Epithelial cell of esophagus (primary cell): ENCODE data around the gene PRKAG3.
A peak's percentile ranks its signal among the peaks of the same experiment; 100 is the strongest.
"Not testable (repeated sequence)": the region's sequence is repeated elsewhere in the genome, so short reads cannot be mapped to it uniquely, and the experiment has no call there.

Experiments used
- DNase-seq: peaks from one replicate; pipeline ENCODE4 v3.0.0; 2010; ENCODE audit warnings: low read depth
- H3K4me3 ChIP-seq: 2 replicates; pipeline ENCODE4 v1.5.1; 2011; ENCODE audit warnings: mild to moderate bottlenecking, low read length, control low read depth
- CTCF ChIP-seq: IDR thresholded peaks from 2 replicates; pipeline ENCODE4 v1.5.1; 2011; ENCODE audit warnings: low read depth, mild to moderate bottlenecking, low read length, control low read depth, inconsistent platforms; ENCODE audit not compliant: insufficient read depth; ENCODE audit errors: missing control alignments

The PRKAG3 gene

GRCh38 chr2:218777276-218777990, 54.2 kb downstream of the PRKAG3 start:
- no peak for TF ChIP-seq CTCF
- peak; percentile 15 for DNase-seq

GRCh38 chr2:218776488-218776887, 55.1 kb downstream of the PRKAG3 start:
- no peak for DNase-seq
- no peak for TF ChIP-seq CTCF

More at GRCh38 chr2:218777276-218777990, 54.2 kb downstream of the PRKAG3 start:
- no peak overlapping the region for H3K4me3 ChIP-seq

GRCh38 chr2:218773881-218774280, 57.7 kb downstream of the PRKAG3 start:
- no peak for TF ChIP-seq CTCF
- no peak for DNase-seq
- H3K4me3 ChIP-seq = no peak overlapping the region

More at GRCh38 chr2:218776488-218776887, 55.1 kb downstream of the PRKAG3 start:
- no peak overlapping the region for H3K4me3 ChIP-seq

DNA sequence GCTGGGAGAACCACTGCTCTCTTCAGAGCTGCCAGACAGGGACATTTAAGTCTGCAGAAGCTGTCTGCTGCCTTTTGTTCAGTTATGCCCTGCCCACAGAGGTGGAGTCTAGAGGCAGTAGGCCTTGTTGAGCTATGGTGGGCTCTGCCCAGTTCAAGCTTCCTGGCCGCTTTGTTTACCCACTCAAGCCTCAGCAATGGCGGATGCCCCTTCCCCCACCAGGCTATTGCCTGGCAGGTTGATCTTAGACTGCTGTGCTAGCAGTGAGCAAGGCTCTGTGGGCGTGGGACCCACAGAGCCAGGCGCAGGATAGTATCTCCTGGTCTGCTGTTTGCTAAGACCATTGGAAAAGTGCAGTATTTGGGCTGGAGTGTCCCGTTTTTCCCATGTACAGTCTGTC, 58.8 kb downstream of the PRKAG3 start:
- not testable (repeated sequence) for H3K4me3 ChIP-seq, DNase-seq
